GM12872 (cell line): ENCODE results near the gene LGALS9.
A peak's percentile ranks its signal among the peaks of the same experiment; 100 is the strongest.

Source experiments
- TF ChIP-seq, protein P1 (sequence below): IDR thresholded peaks from 3 replicates; pipeline ENCODE4 v1.5.1; 2011; ENCODE audit warnings: low read depth, mild to moderate bottlenecking, low read length, moderate library complexity; ENCODE audit not compliant: insufficient read depth

Gene LGALS9

DNA sequence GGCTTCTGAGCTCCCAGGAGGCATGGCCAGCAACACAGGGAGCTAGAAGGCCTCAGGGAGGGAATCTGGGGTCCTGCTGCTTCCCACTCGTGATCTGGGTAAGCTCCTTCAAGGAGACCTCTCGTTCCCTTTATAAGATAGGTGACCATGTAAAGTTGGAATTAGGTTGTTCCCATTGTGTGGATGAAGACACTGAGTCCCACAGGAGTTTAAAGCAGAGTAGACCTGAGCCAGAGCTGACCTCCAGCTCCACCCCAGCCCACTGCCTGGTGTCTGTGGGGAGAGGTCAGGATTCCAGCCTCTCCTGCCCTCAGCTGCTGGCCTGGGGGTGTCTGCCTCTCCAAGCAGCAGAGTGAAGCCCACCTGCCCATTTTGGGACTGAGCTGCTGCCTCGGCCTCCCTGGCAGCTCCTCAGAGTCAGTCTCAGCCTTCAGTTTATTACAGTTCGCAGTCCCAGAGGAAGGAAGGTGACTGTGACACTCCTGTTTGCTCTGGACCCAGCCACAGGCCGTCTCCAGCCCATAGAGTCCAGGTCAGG, 33.1 kb upstream of the LGALS9 start:
- TF ChIP-seq, protein P1, sequence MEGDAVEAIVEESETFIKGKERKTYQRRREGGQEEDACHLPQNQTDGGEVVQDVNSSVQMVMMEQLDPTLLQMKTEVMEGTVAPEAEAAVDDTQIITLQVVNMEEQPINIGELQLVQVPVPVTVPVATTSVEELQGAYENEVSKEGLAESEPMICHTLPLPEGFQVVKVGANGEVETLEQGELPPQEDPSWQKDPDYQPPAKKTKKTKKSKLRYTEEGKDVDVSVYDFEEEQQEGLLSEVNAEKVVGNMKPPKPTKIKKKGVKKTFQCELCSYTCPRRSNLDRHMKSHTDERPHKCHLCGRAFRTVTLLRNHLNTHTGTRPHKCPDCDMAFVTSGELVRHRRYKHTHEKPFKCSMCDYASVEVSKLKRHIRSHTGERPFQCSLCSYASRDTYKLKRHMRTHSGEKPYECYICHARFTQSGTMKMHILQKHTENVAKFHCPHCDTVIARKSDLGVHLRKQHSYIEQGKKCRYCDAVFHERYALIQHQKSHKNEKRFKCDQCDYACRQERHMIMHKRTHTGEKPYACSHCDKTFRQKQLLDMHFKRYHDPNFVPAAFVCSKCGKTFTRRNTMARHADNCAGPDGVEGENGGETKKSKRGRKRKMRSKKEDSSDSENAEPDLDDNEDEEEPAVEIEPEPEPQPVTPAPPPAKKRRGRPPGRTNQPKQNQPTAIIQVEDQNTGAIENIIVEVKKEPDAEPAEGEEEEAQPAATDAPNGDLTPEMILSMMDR = no peak

DNA sequence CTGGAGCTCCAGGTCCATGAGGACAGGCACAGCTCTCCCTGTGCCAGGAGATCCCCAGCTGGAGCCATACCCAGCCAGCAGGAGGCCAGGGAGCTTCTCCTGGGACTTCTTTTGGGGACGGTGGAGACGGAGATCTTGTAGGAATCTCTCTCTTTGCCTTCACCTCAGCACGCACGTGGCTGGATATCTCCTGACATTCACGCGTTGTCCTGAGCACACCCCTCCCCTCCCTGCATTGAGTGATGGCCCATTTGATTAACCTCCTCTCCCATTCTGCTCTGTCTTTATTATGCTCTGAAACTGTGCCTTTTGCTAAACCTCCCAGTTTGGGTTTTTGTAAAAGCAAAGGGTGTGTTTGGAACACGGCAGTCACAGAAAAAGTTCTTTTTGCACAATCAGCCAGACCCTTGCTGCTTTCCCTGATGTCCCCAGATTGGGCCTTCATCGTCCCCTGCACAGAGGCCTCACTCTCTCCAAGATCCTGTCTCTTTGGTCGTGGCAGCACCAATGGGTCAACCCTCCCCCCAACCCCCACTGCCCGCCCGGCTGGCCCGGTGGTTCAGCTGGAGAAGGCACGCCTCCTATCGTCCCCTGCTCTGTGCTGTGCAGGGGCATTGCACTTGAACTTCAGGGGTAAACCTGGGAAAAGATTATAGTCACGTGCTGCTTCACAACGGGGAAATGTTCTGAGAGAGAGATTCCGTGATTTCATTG, 32.5 kb upstream of the LGALS9 start:
- TF ChIP-seq, protein P1 = no peak

DNA sequence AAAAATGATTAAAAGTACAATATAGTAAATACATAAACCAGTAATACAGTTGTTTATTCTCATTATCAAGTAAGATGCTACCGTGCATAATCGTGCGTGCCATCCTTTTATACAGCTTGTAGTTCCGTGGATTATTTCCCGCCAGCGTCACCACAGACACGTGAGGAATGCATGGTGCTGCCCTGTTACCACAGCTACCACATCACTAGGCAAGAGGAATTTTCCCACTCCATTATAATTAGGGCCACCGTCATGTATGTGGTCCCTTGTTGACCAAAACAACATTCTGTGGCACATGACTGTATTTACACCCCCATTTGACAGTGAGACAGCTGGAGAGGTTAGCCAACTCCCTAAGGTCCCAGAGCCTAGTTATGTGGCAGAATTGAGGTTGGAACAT, 30.5 kb upstream of the LGALS9 start:
- TF ChIP-seq, protein P1 = no peak

DNA sequence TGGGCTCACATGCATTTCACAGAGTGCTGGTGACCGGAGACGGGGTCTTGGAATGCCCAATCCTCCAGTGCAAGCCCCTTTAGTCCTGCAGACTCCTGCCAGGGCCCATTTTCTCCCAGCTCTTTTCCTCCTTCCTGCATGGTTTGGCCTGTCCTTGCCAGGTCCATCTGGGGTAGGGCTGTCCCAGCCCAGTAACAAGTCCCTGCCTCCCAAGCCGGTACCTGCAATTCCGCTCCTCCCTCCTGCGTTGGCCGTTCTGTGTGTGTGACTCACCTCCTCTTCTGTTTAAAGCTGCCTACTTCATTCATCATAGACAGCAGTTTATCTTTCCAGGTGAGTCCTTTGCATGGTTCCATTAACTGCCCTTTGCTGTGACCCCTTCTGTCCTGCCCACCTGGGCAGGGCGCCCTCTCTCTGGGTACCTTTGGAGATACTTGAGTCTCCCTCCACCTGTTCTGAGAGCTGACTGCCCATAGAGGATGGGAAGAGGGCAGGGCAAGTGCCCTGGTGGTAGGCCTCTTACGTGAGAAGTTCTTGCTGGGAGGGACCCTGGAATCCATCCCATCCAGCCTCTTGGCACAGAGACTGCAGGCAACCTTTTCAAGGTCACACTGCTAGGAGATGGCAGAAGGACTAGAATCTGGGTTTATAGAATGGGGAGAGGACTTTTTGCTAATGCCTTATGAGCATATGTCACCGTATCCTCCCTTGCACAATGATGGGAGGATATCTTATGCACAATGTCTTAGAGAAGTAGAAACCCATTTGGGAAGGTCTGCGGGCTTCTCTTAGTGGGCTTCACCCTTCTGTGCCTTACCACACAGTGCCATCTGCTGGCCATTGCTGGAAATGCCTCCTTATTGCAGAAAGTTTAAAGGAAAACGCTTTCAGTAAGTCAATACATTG, 29.7 kb upstream of the LGALS9 start:
- TF ChIP-seq, protein P1 = peak; percentile 90

DNA sequence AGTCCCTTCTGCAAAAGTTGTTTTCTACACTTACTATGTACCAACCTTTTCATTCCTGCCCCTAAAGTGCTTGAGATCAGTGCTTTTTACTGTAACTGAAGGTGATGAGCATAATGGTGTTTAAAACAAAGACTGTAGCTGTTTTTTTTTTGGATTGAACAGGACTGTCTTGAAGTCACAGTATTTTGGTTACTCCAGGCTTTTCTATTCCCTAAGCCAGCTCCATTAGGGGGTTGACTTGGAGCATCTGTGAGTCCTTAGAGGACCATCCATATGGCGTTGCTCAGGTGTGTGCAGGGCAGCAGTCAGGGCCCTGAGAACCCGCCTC, 29.0 kb upstream of the LGALS9 start:
- TF ChIP-seq, protein P1 = no peak

DNA sequence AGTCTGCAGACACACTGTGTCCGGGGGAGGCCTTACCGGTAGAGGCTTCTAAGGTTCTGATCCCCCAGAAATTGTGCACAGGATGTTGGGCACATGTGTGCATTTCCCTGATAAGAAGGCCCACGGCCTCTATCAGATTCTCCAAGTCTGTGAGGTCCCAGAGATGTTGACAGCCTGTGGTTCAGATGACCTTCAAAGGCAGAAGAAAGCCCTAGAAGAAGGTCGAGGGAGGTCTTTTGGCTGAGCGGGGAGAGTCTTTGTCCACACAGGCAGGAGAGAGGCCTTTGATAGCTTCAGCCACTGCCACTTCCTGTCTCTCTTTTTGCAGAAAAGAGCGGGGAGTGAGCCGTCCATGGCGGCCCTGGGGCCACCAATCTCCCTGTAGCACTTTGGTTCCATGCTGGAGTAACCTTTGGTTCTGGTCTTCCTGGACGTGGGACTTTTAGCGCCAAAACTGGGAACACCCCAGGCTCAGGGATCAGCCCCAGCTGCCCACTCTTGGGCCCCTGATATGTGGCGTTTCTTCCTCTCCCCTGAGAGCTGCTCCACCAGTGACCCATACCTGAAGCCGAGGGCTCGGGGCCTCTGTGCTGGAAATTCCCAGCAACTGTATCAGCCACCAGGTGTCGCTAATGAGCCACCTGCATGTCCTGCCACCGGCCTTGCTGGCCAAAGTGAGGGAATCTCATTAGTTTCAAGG, 28.1 kb upstream of the LGALS9 start:
- TF ChIP-seq, protein P1 = peak; percentile 98

DNA sequence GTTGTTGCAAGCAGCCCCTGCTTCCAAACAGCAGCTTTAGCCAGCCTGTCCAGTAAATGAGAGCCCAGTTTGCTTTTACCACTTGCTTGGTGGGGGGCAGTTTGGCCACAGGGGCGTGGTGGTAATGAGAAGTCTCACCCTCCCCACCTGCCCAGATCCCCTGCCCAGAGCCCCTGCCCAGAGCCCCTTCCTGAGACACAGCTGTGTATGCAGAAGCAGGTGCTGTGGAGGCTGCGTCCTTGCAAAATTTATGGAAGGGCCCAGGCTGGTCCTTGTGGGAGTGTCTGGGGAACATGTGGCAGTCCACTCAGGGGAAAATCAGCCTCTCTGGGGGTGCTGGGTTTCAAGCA, 27.6 kb upstream of the LGALS9 start:
- TF ChIP-seq, protein P1 = no peak
